HUES6 (cell line): ENCODE data around the gene HSPA14.
"Not testable (repeated sequence)": the region's sequence is repeated elsewhere in the genome, so short reads cannot be mapped to it uniquely, and the experiment has no call there.

Experiments used
- H3K27ac ChIP-seq: 2 replicates; pipeline ENCODE4 v1.7.0; 2013; ENCODE audit warnings: low read depth, mild to moderate bottlenecking, low read length, inconsistent platforms
- H3K27me3 ChIP-seq: 2 replicates; pipeline ENCODE4 v1.6.1; 2013; ENCODE audit warnings: low read length; ENCODE audit not compliant: control insufficient read depth, insufficient read depth
- H3K36me3 ChIP-seq: 2 replicates; pipeline ENCODE4 v1.6.1; 2013; ENCODE audit warnings: low read length; ENCODE audit not compliant: control insufficient read depth, insufficient read depth
- H3K4me1 ChIP-seq: 2 replicates; pipeline ENCODE4 v1.6.1; 2013; ENCODE audit warnings: low read length; ENCODE audit not compliant: control insufficient read depth, insufficient read depth
- H3K4me3 ChIP-seq: 2 replicates; pipeline ENCODE4 v1.5.1; 2013; ENCODE audit warnings: low read depth, low read length
- H3K9ac ChIP-seq: one replicate; pipeline ENCODE4 v1.6.1; 2013; ENCODE audit warnings: mild to moderate bottlenecking, low read length
- H3K9me3 ChIP-seq: 2 replicates; pipeline ENCODE4 v1.6.1; 2013; ENCODE audit warnings: low read depth, low read length; ENCODE audit not compliant: control insufficient read depth, insufficient read depth

Gene HSPA14

DNA sequence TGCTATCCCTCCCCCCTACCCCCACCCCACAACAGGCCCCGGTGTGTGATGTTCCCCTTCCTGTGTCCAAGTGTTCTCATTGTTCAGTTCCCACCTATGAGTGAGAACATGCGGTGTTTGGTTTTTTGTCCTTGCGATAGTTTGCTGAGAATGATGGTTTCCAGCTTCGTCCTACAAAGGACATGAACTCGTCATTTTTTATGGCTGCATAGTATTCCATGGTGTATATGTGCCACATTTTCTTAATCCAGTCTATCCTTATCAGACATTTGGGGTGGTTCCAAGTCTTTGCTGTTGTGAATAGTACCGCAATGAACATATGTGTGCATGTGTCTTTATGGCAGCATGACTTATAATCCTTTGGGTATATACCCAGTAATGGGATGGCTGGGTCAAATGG lies 26.4 kb downstream of the HSPA14 start:
- H3K9ac ChIP-seq, H3K27me3 ChIP-seq, H3K4me3 ChIP-seq, H3K9me3 ChIP-seq, H3K4me1 ChIP-seq, H3K27ac ChIP-seq: not testable (repeated sequence)
- peaks cover 41% of the 10 kb centered on the region for H3K36me3 ChIP-seq

GRCh38 chr10:14864871-14865270 lies 26.8 kb downstream of the HSPA14 start:
- not testable (repeated sequence) for H3K9ac ChIP-seq, H3K4me3 ChIP-seq, H3K4me1 ChIP-seq, H3K9me3 ChIP-seq, H3K27me3 ChIP-seq, H3K27ac ChIP-seq
- peaks cover 42% of the 10 kb centered on the region for H3K36me3 ChIP-seq

DNA sequence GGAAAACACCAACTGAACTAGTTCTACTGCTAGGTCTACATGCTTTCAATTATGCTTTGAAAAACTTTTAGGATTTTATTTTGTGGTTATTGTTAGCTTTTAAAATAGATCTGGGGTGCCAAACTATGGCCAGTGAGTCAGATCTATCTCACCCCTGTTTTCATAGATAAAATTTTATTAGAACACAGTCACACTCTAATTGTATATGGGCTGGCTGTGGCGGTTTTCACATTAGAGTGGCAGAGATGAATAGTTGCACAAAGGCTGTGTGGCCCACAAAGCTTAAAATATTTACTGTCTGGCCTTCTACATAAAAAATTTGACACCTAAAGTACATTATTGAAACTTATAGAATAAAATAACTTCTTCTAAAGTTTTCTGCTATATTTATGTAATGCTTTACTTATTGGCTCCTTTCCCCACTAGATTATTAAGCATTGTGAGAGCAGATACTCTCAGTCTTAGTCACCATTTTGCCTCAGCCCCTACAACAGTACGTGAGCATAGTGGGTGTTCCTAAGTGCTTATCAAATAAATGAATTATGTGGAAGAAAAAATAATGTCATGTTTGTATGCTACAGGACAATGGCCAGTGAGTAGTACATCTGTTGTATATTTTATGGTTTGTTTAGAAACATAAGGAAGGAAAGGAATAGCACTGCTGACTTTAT lies 35.1 kb downstream of the HSPA14 start:
- H3K27ac ChIP-seq, result no peak overlapping the region

GRCh38 chr10:14875941-14876340 lies 37.8 kb downstream of the HSPA14 start:
- H3K4me3 ChIP-seq, result no peak overlapping the region
- no peak overlapping the region for H3K27ac ChIP-seq
- H3K9ac ChIP-seq, result no peak overlapping the region

More for the DNA sequence above, 35.1 kb downstream of the HSPA14 start:
- H3K36me3 ChIP-seq, result peaks cover 23% of the 10 kb centered on the region
- no peak overlapping the region for H3K9ac ChIP-seq
- no peaks in the 10 kb centered on the region for H3K27me3 ChIP-seq
- H3K9me3 ChIP-seq, result no peaks in the 10 kb centered on the region
- H3K4me3 ChIP-seq, result no peak overlapping the region
- peaks cover 15% of the 10 kb centered on the region for H3K4me1 ChIP-seq

DNA sequence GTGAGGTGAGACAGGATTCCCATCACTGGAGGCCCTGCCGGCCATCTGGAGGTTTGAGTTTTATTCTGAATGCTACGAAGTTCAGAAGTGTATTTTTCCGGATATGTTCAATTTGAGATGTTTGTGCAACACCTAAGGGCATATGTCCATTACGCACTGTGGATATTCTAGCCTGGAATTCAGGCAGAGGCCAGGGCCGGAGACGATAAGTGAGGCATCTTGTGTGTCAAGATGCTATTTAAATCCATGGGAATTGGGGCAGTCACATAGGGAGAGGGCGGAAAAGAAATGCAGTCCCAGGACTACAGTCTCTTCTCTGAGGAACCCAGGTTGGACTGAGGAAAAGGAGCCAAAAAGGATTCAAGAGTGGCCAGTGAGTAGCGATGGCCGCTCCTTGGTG lies 38.7 kb downstream of the HSPA14 start:
- H3K9me3 ChIP-seq, result no peaks in the 10 kb centered on the region
- H3K4me1 ChIP-seq, result peaks cover 18% of the 10 kb centered on the region
- H3K9ac ChIP-seq, result no peak overlapping the region
- H3K27ac ChIP-seq, result no peak overlapping the region
- peaks cover 6% of the 10 kb centered on the region for H3K36me3 ChIP-seq
- H3K4me3 ChIP-seq, result no peak overlapping the region
- H3K27me3 ChIP-seq, result no peaks in the 10 kb centered on the region

More at GRCh38 chr10:14875941-14876340, 37.8 kb downstream of the HSPA14 start:
- peaks cover 6% of the 10 kb centered on the region for H3K36me3 ChIP-seq
- H3K27me3 ChIP-seq, result no peaks in the 10 kb centered on the region
- no peaks in the 10 kb centered on the region for H3K9me3 ChIP-seq
- H3K4me1 ChIP-seq, result peaks cover 18% of the 10 kb centered on the region

- H3K9me3 ChIP-seq, result no peaks in the 10 kb centered on the region
Measured at GRCh38 chr10:14878266-14879123, 40.4 kb downstream of the HSPA14 start, which contains the start of gene SUV39H2. Gene SUV39H2 (plus strand): TSS chr10:14878866. CDS start chr10:14878889, 23 bp downstream.

GRCh38 chr10:14879124-14879927 lies 41.2 kb downstream of the HSPA14 start:
- Histone ChIP-seq H3K4me3 (peak overlapping the region; percentile 87), H3K27ac (peak overlapping the region; percentile 92), H3K9ac (peak overlapping the region; percentile 95), H3K4me1 (peaks cover 18% of the 10 kb centered on the region), H3K9me3 (no peaks in the 10 kb centered on the region), H3K27me3 (no peaks in the 10 kb centered on the region), H3K36me3 (peaks cover 20% of the 10 kb centered on the region)

More at GRCh38 chr10:14878266-14879123, 40.4 kb downstream of the HSPA14 start, which contains the start of gene SUV39H2:
- Histone ChIP-seq H3K4me3 (peak within 1 kb of the TSS; percentile 87), H3K27me3 (no peaks in the 10 kb centered on the region), H3K9ac (peak within 1 kb of the TSS; percentile 95), H3K27ac (peak within 1 kb of the TSS; percentile 92), H3K4me1 (peaks cover 18% of the 10 kb centered on the region), H3K36me3 (peaks cover 12% of the 10 kb centered on the region)

GRCh38 chr10:14879928-14880193 lies 41.8 kb downstream of the HSPA14 start:
- no peak overlapping the region for H3K27ac ChIP-seq
- no peaks in the 10 kb centered on the region for H3K27me3 ChIP-seq
- H3K9ac ChIP-seq, result peak overlapping the region; percentile 43
- H3K4me3 ChIP-seq, result peak overlapping the region; percentile 87
- peaks cover 24% of the 10 kb centered on the region for H3K36me3 ChIP-seq
- H3K4me1 ChIP-seq, result peaks cover 18% of the 10 kb centered on the region
- no peaks in the 10 kb centered on the region for H3K9me3 ChIP-seq

- no peak overlapping the region for H3K27ac ChIP-seq
Measured at GRCh38 chr10:14880229-14880628, 42.1 kb downstream of the HSPA14 start.

DNA sequence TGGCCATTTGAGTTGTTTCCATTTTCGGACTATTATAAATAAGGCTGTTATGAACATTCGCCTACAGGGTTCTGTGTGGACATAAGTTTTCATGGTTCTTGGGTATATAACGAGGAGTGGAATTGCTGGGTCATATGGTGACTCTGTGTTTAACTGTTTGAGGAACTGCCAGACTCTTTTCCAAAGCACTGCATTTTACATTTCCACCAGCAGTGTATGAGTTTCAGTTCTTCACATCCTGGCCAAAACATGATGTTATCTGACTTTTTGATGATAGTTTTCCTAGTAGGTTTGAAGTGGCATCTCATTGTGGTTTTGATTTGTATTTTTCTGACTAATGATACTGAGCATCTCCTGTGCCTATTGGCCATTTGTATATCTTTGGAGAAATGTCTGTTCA lies 46.0 kb downstream of the HSPA14 start:
- Histone ChIP-seq H3K27me3 (no peaks in the 10 kb centered on the region), H3K9me3 (no peaks in the 10 kb centered on the region), H3K9ac (no peak overlapping the region), H3K4me1 (0 out of 2 replicates have a peak, but pooled peaks cover 2% of the 10 kb centered on the region), H3K4me3 (no peak overlapping the region), H3K36me3 (peaks cover 47% of the 10 kb centered on the region), H3K27ac (no peak overlapping the region)

More at GRCh38 chr10:14880229-14880628, 42.1 kb downstream of the HSPA14 start:
- Histone ChIP-seq H3K36me3 (peaks cover 27% of the 10 kb centered on the region), H3K9me3 (no peaks in the 10 kb centered on the region), H3K4me3 (peak overlapping the region; percentile 87), H3K9ac (peak overlapping the region; percentile 43), H3K4me1 (peaks cover 18% of the 10 kb centered on the region), H3K27me3 (no peaks in the 10 kb centered on the region)
